Cardiac septum (tissue), 1 donor: Measurements from ENCODE around the gene NUDT6. TPM values are rescaled to one million over a fixed set of nuclear protein-coding genes. Genes with fewer than 3 reads are reported as not detected.

Experiments
- DNase-seq: peaks from one replicate; pipeline ENCODE4 v3.0.0-alpha.2; 2020; ENCODE audit warnings: low spot score
- intact Hi-C: fragments of 100-400 bp; cut with DNase I; formaldehyde crosslinking; loops from one replicate; pipeline ENCODE4 v1.14.0; 2022
- total RNA-seq: library from RNA; stranded (reverse); fragmentation: NEBNext Ultra II Directional; extraction: Animal tissue kit (Norgen Biotek cat#: 25700); gene quantifications from one replicate; pipeline ENCODE4 v1.2.1, GENCODE V29; 2021
- donor health status: DM: no; HTN: no; CAD: no.

The NUDT6 gene
- total RNA-seq, 1 donor from 2014 or later = 9.4 TPM

DNA sequence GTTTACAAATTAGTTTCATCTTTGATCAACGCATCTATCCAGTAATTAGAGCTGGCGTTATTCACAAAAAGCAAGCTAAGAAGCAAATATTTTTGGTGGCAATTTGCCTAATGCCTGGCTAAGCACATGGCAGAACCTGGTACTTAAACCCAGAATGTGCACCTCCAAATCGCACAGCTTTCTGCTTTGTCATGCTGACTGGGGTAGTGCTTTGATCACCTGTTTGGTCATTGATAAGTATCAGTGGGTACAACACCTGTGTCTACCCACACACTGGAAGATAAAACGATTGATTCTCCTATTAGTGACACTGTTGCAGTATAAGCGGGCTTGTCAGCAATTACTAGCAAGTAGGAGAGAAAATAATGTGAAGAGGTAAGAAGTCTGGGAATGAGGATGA, 1.9 kb downstream of the NUDT6 start:
- intact Hi-C loops = no loop called here
- DNase-seq = no peak

DNA sequence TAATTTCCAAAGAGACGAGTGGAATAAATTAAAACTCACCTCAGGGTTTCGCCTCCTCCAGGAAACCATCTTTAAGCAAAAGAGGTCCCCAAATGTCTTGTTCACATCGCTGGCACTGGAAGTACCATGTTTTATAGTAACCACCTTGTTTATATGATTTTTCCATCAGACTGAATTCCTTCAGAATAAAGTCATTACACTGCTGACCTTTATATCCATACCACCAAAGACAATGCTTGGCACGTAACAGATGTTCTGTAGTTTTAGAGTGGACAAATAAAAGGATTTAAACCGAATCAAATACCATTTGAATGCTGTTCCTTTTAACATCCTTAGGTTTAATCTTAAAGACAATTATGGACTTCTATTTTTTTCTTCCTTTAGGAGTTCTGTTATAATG, 4.7 kb downstream of the NUDT6 start:
- DNase-seq = no peak
- intact Hi-C loops = no loop called here

DNA sequence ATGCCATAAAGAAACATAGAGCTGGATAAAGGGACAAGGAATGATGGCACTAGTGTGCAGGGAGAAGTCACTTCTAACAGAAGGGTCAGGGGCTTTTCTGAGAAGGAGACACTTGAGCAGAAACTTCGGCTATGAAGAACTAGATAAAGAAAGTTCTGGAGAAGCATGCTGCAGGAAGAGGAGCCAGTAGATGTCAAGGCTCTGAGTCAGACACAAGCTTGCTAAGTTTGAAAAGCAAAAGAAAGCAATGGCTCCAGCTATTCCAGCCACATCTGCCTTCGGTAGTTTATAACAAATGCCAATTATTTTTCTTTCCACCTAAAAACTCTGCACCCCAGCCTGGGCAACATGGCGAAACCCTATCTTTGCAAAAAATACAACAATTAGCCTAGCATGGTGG, 7.5 kb downstream of the NUDT6 start:
- intact Hi-C loops = loop anchor here (2.0 kb wide), 1 partner anchor 156 kb away; no protein-coding TSS in a partner anchor
- DNase-seq = no peak

DNA sequence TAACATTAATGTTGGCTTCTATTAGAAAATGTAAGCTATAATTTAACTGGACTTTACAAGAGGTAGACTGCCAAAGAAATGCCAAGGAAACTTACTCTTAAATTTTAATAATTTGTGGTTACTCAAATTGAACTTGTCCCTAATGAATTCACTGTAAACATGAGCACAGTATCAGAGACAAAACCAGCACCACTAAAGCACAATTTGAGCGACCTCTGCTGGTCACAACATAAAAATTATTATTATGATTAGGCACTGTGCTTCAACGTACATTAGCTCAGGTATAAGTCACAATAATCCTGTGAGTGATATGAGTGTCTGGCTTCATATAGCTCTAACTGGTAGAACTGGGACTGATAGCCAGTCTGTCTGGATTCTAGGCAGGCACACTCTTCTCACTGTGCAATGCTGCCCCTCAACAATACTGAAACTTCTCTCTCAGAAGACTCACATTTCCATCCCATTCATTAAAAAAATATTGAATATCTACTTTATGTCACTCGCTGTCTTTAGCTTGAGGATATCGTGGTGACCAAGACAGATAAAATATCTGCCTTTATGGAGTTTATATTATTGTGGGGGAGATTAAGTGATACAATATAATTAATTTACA, 8.0 kb downstream of the NUDT6 start:
- intact Hi-C loops = loop anchor here (2.0 kb wide), 1 partner anchor 156 kb away; no protein-coding TSS in a partner anchor
- no peak for DNase-seq

DNA sequence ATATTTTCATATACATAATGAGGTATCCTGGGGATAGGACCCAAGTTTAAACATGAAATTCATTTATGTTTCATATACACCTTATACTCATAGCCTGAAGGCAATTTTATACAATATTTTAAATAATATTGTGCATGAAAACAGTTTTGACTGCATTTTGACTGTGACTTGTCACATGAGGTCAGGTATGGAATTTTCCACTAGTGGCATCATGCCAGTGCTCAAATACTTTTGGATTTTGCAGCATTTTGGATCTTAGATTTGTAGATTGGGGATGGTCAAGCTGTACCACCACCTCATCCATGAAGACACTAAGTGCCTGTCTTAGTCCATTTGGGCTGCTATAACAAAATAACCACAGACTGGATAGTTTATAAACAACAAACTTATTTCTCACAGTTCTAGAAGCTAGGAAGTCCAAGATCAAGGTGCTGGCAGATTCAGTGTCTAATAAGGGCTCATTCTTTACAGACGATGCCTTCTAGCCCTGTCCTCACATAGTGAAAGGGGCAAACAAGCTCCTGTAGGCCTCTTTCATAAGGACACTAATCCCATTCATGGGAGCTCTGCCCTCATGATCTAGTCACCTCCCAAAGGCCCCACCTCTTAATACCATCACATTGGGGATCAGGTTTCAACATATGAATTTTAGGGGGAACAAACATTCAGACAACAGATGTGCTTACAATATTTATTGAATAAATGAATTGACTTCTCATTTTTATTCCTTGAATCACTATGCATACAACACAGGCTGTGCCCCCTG, 9.4 kb downstream of the NUDT6 start:
- no peak for DNase-seq
- intact Hi-C loops = no loop called here

DNA sequence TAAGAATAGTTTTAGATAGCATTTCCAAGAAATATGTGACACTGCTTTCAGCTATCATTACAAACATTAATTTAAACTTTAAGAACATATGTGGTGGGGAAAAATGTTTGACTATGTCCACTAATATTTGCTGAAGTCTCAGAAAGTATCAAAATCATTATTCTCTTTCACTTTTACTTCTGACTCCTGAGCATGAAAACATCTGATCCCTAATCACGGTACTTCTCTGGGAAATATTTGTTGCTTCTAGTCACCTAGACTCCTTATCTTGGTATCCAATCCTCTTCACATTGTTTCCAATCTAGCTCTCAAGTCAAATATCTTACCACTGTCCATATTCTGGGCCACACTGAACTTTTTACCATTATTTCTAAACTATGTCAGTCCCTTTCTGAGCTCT, 10.8 kb downstream of the NUDT6 start:
- intact Hi-C loops = no loop called here

DNA sequence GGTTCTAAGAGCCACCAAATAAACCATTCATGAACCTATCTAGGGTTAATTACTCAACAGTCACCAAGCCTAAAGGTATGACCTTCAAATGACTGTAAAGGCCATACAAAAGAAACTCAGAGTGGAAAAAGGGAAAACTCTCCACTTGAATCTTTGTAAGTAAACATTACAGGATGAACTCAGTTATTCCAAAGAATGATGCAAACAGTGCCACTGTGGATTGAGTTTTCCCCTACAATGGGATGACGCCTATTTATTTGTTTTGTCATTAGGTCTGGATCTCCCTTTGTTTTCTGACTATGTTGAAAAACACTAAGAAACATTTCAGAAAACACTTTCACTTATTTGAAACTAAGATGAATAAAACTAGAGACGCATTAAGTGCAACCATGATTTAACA, 12.7 kb downstream of the NUDT6 start:
- intact Hi-C loops = no loop called here
- no peak for DNase-seq

More for the DNA sequence above, 10.8 kb downstream of the NUDT6 start:
- no peak for DNase-seq

DNA sequence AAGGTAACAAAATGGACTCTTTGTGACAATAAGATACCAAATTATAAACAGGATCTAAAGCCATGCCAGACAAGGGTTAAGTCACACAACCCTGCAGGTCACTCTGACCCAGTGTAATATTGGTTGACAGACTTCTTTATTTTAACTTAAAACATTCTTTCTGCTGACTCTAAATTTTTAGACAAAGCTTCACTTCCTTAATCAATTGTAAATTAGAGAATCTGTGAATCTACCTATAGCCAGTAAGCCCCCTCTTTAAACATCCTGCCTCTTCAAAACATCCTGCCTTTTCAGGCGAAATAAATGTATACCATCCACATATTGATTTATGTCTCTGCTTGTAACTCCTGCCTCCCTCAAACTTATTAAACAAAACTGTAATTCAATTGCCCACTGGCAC, 14.2 kb downstream of the NUDT6 start:
- intact Hi-C loops = no loop called here
- no peak for DNase-seq

DNA sequence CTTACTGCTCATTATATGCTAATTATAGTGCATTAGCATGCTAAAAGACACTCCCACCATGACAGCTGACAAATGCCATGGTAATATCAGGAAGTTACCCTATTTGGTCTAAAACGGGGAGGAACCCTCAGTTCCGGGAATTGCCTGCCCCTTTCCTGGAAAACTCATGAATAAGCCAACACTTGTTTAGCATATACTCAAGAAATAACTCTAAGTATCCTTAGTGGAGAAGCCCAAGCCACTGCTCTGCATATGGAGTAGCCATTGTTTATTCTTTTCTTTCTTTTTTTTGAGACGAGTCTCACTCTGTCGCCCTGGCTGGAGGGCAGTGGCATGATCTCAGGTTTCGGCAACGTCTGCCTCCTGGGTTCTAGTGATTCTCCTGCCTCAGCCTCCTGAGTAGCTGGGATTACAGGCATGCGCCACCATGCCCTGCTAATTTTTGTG, 15.5 kb downstream of the NUDT6 start:
- intact Hi-C loops = no loop called here
- DNase-seq = no peak

DNA sequence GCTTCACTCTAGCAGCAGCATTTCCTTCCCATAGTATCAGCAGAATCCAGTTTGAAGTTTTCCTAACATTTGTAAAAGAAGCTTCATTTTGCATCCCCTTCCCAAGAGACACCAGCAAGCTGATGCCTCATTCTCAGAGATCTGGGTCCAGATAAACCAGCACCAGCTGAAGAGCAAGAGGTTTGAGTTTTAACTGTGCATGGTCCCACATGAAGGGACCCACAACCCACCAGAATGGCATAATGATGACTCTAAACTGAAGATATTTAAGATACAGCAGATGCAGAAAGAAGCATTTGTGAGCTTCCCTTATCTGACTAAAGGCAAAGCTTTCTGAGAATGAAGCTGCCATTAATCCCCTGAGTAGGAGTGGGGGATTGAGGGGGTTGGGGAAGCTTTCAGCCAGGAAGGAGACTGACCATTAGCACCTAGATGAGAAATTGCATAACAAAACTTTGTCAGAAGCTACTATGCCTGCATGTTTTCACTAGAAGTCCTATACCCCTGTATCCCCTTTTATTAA, 18.6 kb downstream of the NUDT6 start:
- intact Hi-C loops = no loop called here
- no peak for DNase-seq

DNA sequence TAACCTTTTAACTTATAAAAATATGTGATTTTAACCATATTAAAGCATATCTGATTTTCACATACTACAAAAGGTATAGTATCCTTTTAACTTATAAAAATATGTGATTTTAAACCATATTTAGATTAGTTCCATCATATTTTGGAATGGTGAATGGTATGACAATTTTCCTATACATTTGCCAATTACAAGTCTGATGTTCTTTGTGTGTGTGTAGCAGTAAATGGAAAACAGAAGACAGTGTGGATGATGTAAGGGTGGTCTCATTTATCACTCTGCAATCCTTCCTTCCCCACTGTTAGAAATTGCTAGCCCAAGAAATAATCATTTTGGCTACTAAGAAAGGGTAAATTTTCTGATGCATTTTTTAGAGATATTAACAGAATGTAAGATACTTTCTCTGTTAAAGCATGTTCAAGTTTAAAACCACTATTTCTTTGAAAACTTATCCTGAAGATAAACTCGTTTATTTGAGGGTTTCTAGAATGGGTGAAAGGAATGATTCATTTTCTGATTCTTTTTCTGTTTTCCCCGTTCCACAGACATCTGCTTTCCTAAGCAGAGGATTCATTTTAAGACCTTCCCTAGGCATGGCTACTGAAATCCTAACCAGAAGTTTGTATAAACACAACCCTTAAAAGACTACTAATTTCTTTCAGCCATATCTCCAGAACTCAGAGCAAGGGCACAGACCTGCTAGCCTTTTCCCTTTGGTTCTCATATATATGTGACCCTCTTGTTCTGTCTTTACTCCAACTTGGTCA, 21.0 kb downstream of the NUDT6 start:
- intact Hi-C loops = no loop called here
- DNase-seq = no peak

DNA sequence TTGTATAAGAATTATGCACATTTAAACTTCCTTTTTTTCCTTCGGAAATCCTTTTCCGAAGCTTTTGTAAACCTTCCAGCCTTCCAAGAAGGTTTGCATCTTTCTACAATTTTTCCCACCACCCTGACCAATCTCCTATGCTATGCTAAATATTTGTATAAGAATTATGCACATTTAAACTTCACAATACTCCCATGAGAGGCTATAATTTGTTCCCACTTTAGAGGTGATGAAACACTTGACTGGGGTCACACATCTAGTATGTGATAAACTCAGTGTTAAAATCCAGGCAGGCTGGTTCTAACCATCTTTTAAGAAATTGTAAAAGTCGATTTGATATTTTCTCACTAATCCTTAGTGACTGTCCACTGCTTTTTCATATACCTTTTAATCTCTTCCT, 22.1 kb downstream of the NUDT6 start:
- DNase-seq = no peak
- intact Hi-C loops = no loop called here

DNA sequence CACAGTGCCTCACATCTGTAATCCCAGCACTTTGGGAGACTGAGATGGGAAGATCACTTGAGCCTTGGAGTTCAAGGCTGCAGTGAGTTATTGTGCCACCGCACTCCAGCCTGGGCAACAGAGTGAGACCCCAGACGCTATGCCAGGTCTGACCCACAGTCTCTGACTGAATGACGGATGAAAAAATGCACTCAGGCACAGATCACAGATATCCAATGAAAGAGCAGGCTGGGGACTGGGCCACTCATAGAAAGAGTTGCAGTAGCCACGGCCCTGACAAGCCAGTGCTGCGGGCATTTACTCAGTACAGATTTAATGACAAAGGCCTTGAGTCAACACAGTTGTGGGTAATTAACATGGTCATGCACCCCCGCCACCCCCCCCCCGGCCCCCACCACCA, 22.7 kb downstream of the NUDT6 start:
- intact Hi-C loops = no loop called here
- DNase-seq = no peak

DNA sequence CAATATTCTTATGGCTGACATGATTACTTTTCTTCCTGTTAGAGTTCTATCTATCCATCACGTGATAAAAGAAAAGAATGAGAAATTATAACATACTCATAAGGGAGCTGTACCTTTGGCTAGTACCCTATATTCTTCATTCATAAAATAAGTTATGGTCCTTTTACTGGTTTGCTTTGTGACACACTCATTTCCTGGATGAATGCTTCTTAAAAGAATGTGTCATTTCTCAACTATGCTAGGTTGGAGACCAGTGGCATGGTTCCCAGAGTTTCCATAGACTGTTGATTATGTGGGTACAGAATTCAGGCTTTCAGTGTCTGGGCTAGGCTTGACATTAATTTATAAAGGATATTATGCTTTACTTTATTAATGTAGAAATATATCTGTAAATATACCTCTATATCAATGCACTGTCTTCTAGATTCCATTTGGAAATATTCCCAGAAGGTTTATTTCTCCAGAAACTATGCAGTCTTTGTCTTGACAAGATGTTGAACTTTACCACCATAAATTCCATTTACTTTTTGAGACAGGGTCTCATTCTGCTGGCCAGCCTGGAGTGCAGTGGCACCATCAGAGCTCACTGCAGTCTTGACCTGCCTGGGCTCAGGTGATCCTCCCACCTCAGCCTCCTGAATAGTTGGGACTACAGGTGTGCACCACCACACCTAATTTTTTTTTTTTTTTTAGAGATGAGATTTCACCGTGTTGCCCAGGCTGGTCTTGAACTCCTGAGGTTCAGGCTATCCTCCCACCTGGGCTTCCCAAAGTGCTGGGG, 23.8 kb downstream of the NUDT6 start:
- intact Hi-C loops = no loop called here
- DNase-seq = no peak

DNA sequence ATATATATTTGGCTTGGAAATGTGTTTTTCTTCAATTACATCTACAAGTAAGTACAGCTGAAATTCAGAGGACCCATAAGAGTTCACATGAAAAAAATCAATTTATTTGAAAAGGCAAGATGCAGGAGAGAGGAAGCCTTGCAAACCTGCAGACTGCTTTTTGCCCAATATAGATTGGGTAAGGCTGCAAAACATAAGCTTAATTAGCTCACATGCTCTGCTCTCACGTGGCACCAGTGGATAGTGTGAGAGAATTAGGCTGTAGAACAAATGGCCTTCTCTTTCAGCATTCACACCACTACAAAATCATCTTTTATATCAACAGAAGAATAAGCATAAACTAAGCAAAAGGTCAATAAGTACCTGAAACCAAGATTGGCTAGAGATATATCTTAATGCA, 26.1 kb downstream of the NUDT6 start:
- intact Hi-C loops = no loop called here

DNA sequence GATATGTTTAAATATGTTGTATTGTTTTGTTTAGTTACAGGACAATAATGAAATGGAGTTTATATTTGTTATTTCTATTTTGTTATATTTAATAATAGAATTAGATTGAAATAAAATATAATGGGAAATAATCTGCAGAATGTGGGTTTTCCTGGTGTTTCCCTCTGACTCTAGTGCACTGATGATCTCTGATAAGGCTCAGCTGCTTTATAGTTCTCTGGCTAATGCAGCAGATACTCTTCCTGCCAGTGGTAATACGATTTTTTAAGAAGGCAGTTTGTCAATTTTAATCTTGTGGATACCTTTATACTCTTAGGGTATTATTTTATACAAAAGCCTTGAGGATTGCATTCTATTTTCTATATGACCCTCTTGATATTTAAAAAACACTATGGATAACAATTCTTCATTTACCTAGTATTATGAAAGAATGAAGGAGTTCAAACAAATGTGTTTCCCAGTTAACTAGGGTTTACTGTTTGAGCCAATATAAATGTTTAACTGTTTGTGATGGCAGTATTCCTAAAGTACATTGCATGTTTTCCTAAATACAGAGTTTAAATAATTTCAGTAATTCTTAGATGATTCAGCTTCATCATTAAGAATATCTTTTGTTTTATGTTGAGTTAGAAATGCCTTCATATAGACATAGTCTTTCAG, 26.9 kb downstream of the NUDT6 start:
- DNase-seq = no peak
- intact Hi-C loops = no loop called here

More for the DNA sequence above, 26.1 kb downstream of the NUDT6 start:
- no peak for DNase-seq

DNA sequence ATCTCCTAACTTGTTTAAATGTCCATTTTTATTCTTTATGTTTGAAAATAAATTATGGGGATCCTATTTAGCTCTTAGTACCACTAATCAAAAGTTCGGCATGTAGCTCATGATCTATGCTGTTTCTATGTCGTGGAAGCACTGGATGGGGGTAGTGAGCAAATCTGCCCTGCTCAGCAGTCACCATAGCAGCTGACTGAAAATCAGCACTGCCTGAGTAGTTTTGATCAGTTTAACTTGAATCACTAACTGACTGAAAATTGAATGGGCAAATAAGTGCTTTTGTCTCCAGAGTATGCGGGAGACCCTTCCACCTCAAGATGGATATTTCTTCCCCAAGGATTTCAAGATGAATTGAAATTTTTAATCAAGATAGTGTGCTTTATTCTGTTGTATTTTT, 27.6 kb downstream of the NUDT6 start:
- no peak for DNase-seq
- intact Hi-C loops = no loop called here

DNA sequence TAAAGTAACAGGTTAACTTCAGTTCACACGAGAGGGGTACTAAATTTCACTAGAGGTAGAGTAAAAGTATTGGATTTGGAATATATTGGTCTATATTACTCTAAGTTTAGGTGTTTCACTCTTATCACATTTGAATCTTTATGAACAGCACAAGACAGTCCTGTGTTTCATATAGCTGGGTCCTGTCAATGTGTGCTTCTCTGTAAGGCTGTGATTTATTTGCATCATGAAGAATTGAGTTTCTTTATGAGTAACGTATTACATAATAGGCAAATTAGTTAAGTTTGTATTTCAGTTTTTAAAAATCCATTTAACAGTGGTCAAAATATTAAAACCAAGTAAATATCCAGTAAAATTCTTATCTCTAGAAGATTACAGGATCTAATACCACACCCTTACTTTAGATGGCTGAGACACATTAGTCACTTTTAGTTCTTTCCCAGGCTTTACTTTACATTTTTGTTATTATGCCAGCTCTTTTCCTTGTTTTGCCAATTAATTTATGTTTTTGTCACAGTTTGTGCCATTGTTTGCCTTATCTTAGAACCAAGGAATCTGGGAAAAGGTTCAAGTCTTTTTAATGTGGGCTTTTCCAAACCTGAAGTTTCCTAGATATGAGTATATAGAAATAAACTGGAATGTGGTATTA, 32.1 kb downstream of the NUDT6 start:
- no peak for DNase-seq
- intact Hi-C loops = no loop called here

DNA sequence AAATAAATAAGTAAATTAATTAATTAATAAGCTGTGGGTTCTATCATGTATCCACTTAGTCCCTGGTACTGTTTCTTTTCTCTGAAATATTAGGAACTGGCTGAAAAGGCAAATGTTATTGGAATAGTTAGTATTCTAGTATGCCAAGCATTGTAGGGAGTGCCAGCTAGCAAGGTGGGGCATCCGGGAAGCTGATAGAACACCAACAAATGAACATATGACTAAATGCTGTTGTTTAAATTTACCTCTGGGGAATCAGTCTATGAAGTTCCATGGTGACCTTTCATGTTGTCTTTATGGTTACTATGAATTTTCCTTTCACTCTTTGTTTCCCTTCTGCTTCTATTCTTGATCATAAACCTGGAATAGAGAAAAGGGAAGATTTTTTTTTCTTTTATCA, 32.7 kb downstream of the NUDT6 start:
- intact Hi-C loops = no loop called here
- no peak for DNase-seq
